SKM-1 treated with dmso at 0.1 percent for 144 hours (cell line): Measurements from ENCODE around the gene LCE6A.

ENCODE experiments used
- DNase-seq: peaks from one replicate; lab custom pipeline; 2025; ENCODE audit not compliant: unreplicated experiment; lab: John Stamatoyannopoulos, UW

Gene LCE6A

GRCh38 chr1:152842556-152842955 lies at the start of gene LCE6A:
Gene LCE6A, plus strand, starts transcription at chr1:152842856. Its CDS starts 665 bp downstream, at chr1:152843521.
- no peak for DNase-seq

GRCh38 chr1:152795686-152796085 lies 47.0 kb upstream of the LCE6A start:
- DNase-seq = no peak

GRCh38 chr1:152796421-152796820 lies 46.2 kb upstream of the LCE6A start, which contains the start of gene LCE1D:
Gene LCE1D, plus strand, starts transcription at chr1:152796721. Its CDS starts 1,074 bp downstream, at chr1:152797795.
- no peak for DNase-seq

GRCh38 chr1:152801333-152801732 lies 41.3 kb upstream of the LCE6A start:
- DNase-seq = no peak

- DNase-seq = no peak
Measured at GRCh38 chr1:152806576-152806975, 36.1 kb upstream of the LCE6A start, which contains the start of gene LCE1C. Gene LCE1C, minus strand, starts transcription at chr1:152806651. Its CDS starts 1,173 bp downstream, at chr1:152805478.

- DNase-seq = no peak
Measured at GRCh38 chr1:152811050-152811449, 31.6 kb upstream of the LCE6A start.

- DNase-seq = no peak
Measured at GRCh38 chr1:152811671-152812070, 31.0 kb upstream of the LCE6A start, which contains the start of gene LCE1B. Gene LCE1B, plus strand, starts transcription at chr1:152811971. Its CDS starts 476 bp downstream, at chr1:152812447.

GRCh38 chr1:152817309-152817708 lies 25.3 kb upstream of the LCE6A start:
- DNase-seq = no peak

GRCh38 chr1:152823294-152823693 lies 19.4 kb upstream of the LCE6A start:
- no peak for DNase-seq

- DNase-seq = no peak
Measured at GRCh38 chr1:152824964-152825363, 17.7 kb upstream of the LCE6A start.

- no peak for DNase-seq
Measured at GRCh38 chr1:152827173-152827572, 15.5 kb upstream of the LCE6A start, which contains the start of gene LCE1A. Gene LCE1A, plus strand, starts transcription at chr1:152827473. Its CDS starts 0 bp downstream, at chr1:152827473.

- no peak for DNase-seq
Measured at GRCh38 chr1:152836870-152837269, 5.8 kb upstream of the LCE6A start.

GRCh38 chr1:152855661-152856060 lies 13.0 kb downstream of the LCE6A start:
- DNase-seq = no peak

- no peak for DNase-seq
Measured at GRCh38 chr1:152858062-152858461, 15.4 kb downstream of the LCE6A start.

- DNase-seq = no peak
Measured at GRCh38 chr1:152859696-152860095, 17.0 kb downstream of the LCE6A start, which contains the start of gene LCE7A. Gene LCE7A, plus strand, starts transcription at chr1:152859996. Its CDS starts 702 bp downstream, at chr1:152860698.

GRCh38 chr1:152860129-152860528 lies 17.5 kb downstream of the LCE6A start:
- no peak for DNase-seq

- DNase-seq = no peak
Measured at GRCh38 chr1:152861374-152861773, 18.7 kb downstream of the LCE6A start.

GRCh38 chr1:152864443-152864842 lies 21.8 kb downstream of the LCE6A start:
- DNase-seq = no peak

- DNase-seq = no peak
Measured at GRCh38 chr1:152866321-152866720, 23.7 kb downstream of the LCE6A start.

GRCh38 chr1:152869808-152870419 lies 27.3 kb downstream of the LCE6A start:
- DNase-seq = peak; percentile 31

GRCh38 chr1:152870831-152871730 lies 28.4 kb downstream of the LCE6A start:
- DNase-seq = peak; percentile 19

- DNase-seq = no peak
Measured at GRCh38 chr1:152871731-152872126, 29.1 kb downstream of the LCE6A start.
